HepG2 (cell line): Measurements from ENCODE around the gene ABCB11. TPM values are rescaled to one million over a fixed set of nuclear protein-coding genes. Genes with fewer than 3 reads are reported as not detected.

ENCODE experiments used
- ATAC-seq: fragments of 200-7000 bp; cut with Tn5 transposase; 3 replicates; pipeline ENCODE4 v1.9.1; 2020; ENCODE audit warnings: mild to moderate bottlenecking, moderate library complexity
- BruUV-seq: library from RNA; stranded (reverse); fragments of 400-500 nt; replicated peaks from 2 replicates; lab custom pipeline; 2021; lab: Mats Ljungman, UMichigan
- CTCF ChIA-PET: fragments of 300-600 bp; formaldehyde crosslinking; extraction: SDS; loops from one replicate; lab custom pipeline; 2021; ENCODE audit warnings: low total read pairs, inconsistent platforms, low intra/inter-chr PET ratio; lab: Yijun Ruan, JAX
- POLR2A ChIA-PET: fragments of 350-600 bp; sonication (Branson Sonifier 250); formaldehyde crosslinking; loops from one replicate; lab custom pipeline; 2020; ENCODE audit warnings: antibody characterized with exemption, inconsistent platforms; lab: Yijun Ruan, JAX
- DNase-seq: peaks from one replicate; pipeline ENCODE4 v3.0.0-alpha.2; 2015; ENCODE audit warnings: low spot score
- FAIRE-seq: peaks from 3 replicates; lab custom pipeline; 2011; peaks lifted over from hg19 to GRCh38; lab: Jason Lieb, UNC
- H2AFZ ChIP-seq: one replicate; pipeline ENCODE4 v1.6.1; 2011; ENCODE audit warnings: low read length, inconsistent platforms
- H3K27ac ChIP-seq: fragments of 300-600 bp; 3 replicates; pipeline ENCODE4 v1.8.0; 2011; ENCODE audit warnings: mixed run types, mild to moderate bottlenecking, mixed read lengths, low read length, inconsistent platforms; ENCODE audit not compliant: insufficient read depth; ENCODE audit errors: extremely low read length
- H3K27me3 ChIP-seq, 2 experiments: fragments of 200-600 bp in 1 of 2; 2 replicates in 1 of 2; 3 replicates in 1 of 2; pipeline versions ENCODE4 v1.6.0 to v1.8.0; 2011; ENCODE audit warnings: low read length in 2 of 2, mild to moderate bottlenecking in 2 of 2, moderate library complexity in 2 of 2, inconsistent platforms in 1 of 2; ENCODE audit not compliant: insufficient read depth in 2 of 2, control insufficient read depth in 1 of 2
- H3K36me3 ChIP-seq, 2 experiments: fragments of 200-600 bp in 1 of 2; replicated peaks in 1 of 2; 2 replicates in 1 of 2; 3 replicates in 1 of 2; pipeline versions ENCODE4 v1.5.1 to v1.8.0; 2011; ENCODE audit warnings: low read length in 2 of 2, inconsistent platforms in 1 of 2; ENCODE audit not compliant: insufficient read depth in 2 of 2, control insufficient read depth in 1 of 2
- H3K4me1 ChIP-seq: 2 replicates; pipeline ENCODE4 v1.5.1; 2012; ENCODE audit warnings: low read length, inconsistent platforms; ENCODE audit not compliant: insufficient read depth
- H3K4me2 ChIP-seq: 2 replicates; pipeline ENCODE4 v1.6.0; 2011; ENCODE audit warnings: low read depth, low read length, inconsistent platforms
- H3K4me3 ChIP-seq, 3 experiments: fragments of 200-600 bp in 1 of 3; sonication (generic), shearing (Covaris generic) in 1 of 3; replicated peaks in 1 of 3; 2 replicates each; pipeline ENCODE4 v1.5.1; 2011 to 2016; ENCODE audit warnings: low read length in 3 of 3, inconsistent platforms in 2 of 3, low read depth in 2 of 3, mild to moderate bottlenecking in 2 of 3, control low read depth in 1 of 3, mixed read lengths in 1 of 3; ENCODE audit not compliant: insufficient read depth in 1 of 3
- H3K79me2 ChIP-seq: one replicate; pipeline ENCODE4 v1.6.1; 2011; ENCODE audit warnings: low read length, inconsistent platforms; ENCODE audit not compliant: insufficient read depth
- H3K9ac ChIP-seq: 2 replicates; pipeline ENCODE4 v1.6.0; 2011; ENCODE audit warnings: mild to moderate bottlenecking, low read depth, low read length, inconsistent platforms; ENCODE audit not compliant: insufficient read depth
- H3K9me3 ChIP-seq: 2 replicates; pipeline ENCODE4 v1.5.1; 2012; ENCODE audit warnings: mild to moderate bottlenecking, low read length
- H4K20me1 ChIP-seq: 2 replicates; pipeline ENCODE4 v1.6.0; 2011; ENCODE audit warnings: inconsistent platforms, mild to moderate bottlenecking, low read length, moderate library complexity; ENCODE audit not compliant: insufficient read depth
- CHD4 ChIP-seq: fragments of 200-600 bp; sonication (generic); IDR thresholded peaks from 2 replicates; pipeline ENCODE4 v1.7.0; 2017; ENCODE audit warnings: mild to moderate bottlenecking, low read length, borderline replicate concordance
- KDM6A ChIP-seq: IDR thresholded peaks from 2 replicates; pipeline ENCODE4 v1.6.1; 2016; ENCODE audit warnings: low read depth
- NR2F1 ChIP-seq, 2 experiments: fragments of 450-650 bp in 1 of 2; formaldehyde crosslinking in 1 of 2; IDR thresholded peaks; 2 replicates each; pipeline versions ENCODE4 v1.5.0 to v1.6.1; 2016 to 2020; ENCODE audit warnings: mild to moderate bottlenecking in 1 of 2, missing compliant biosample characterization in 1 of 2, missing genetic modification reagents in 1 of 2, moderate library complexity in 1 of 2
- RORA ChIP-seq: sonication (generic); formaldehyde crosslinking; IDR thresholded peaks from 2 replicates; pipeline ENCODE4 v1.5.0; 2020; ENCODE audit warnings: mild to moderate bottlenecking, missing genetic modification reagents, moderate library complexity
- ZNF253 ChIP-seq: sonication (generic); formaldehyde crosslinking; IDR thresholded peaks from 2 replicates; pipeline ENCODE4 v1.8.0; 2022; ENCODE audit warnings: mild to moderate bottlenecking, missing genetic modification reagents, borderline replicate concordance
- ZNF468 ChIP-seq: sonication (generic); formaldehyde crosslinking; IDR thresholded peaks from 2 replicates; pipeline ENCODE4 v1.8.0; 2022; ENCODE audit warnings: mild to moderate bottlenecking, moderate library complexity, missing genetic modification reagents
- ZNF616 ChIP-seq: sonication (generic); formaldehyde crosslinking; IDR thresholded peaks from 2 replicates; pipeline ENCODE4 v1.5.0; 2020; ENCODE audit warnings: low read depth, mild to moderate bottlenecking, missing genetic modification reagents
- ZNF75D ChIP-seq: sonication (generic); formaldehyde crosslinking; IDR thresholded peaks from 2 replicates; pipeline ENCODE4 v1.8.1; 2023; ENCODE audit warnings: missing genetic modification reagents, mild to moderate bottlenecking, borderline replicate concordance
- WGBS: methylation state at CpG from one replicate; pipeline ENCODE4 v1.1.6; 2017; ENCODE audit warnings: low lambda C conversion rate; 5-methylcytosine and 5-hydroxymethylcytosine counted together
- in situ Hi-C: cut with HindIII; loops from 2 replicates; pipeline ENCODE4 v1.10.0; 2017; ENCODE audit warnings: low pct_unique_long_range_greater_than_20kb; ENCODE audit not compliant: extremely low pct_ligation_motif_present
- intact Hi-C: fragments of 100-400 bp; cut with micrococcal nuclease; formaldehyde crosslinking; loops from one replicate; pipeline ENCODE4 v1.10.0; 2022; ENCODE audit not compliant: unreplicated experiment
- polyA plus RNA-seq, 8 experiments: library from polyadenylated mRNA; depleted of rRNA in 3 of 8; stranded (reverse) in 7 of 8; unstranded in 1 of 8; fragments of >200 nt; fragmentation: Illumina TruSeq in 4 of 8; extraction: Trizol in 4 of 8; gene quantifications; 2 replicates each; pipeline versions ENCODE4 v1.2.1 to v1.2.3, GENCODE V29; 2011 to 2016; ENCODE audit warnings: low read depth in 4 of 8, missing spikeins in 1 of 8, mixed read lengths in 1 of 8; ENCODE audit not compliant: insufficient read depth in 1 of 8
- total RNA-seq, 5 experiments: library from RNA; depleted of rRNA; stranded (reverse); fragments of >200 nt; fragmentation: Illumina TruSeq; extraction: Trizol; gene quantifications; 2 replicates each; pipeline ENCODE4 v1.2.3, GENCODE V29; 2016; ENCODE audit warnings: low read depth in 1 of 5
- TF ChIP-seq, protein P1 (sequence below): sonication (generic); formaldehyde crosslinking; IDR thresholded peaks from 2 replicates; pipeline ENCODE4 v1.5.0; 2020; ENCODE audit warnings: mild to moderate bottlenecking, missing genetic modification reagents, moderate library complexity
- TF ChIP-seq, protein P2 (sequence below): sonication (generic); formaldehyde crosslinking; IDR thresholded peaks from 2 replicates; pipeline ENCODE4 v1.4.0; 2020; ENCODE audit warnings: missing genetic modification reagents

Gene ABCB11
- total and polyA plus RNA-seq, 2 of the 13 experiments (the other 11 are each of a cell fraction or from before 2014, with no cell fraction given), result not detected

DNA sequence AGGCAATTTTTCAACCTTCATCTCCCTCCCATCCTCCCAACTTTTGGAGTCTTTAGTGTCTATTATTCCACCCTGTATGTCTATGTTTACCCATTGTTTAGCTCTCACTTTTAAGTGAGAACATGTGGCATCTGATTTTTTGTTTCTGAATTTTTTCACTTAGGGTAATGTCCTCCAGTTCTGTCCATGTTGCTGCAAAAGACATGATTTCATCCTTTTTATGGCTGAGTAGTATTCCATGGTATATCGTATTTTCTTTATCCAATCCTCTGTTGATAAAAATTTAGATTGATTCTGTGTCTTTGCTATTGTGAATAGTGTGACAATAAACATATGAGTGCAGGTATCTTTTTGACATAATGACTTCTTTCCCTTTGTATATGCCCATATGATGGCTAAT, 81.8 kb downstream of the ABCB11 start:
- Histone ChIP-seq H2AFZ (no peak overlapping the region), H3K36me3 (no peaks in the 10 kb centered on the region), H4K20me1 (no peaks in the 10 kb centered on the region), H3K4me1 (no peaks in the 10 kb centered on the region), H3K9me3 (no peaks in the 10 kb centered on the region), H3K4me3 (no peak overlapping the region), H3K27me3 (0 out of 5 replicates have a peak, but pooled peaks cover 0 to 2% of the 10 kb centered on the region in 2 experiments), H3K9ac (no peak overlapping the region), H3K27ac (no peak overlapping the region), H3K4me2 (no peak overlapping the region), H3K79me2 (no peaks in the 10 kb centered on the region)
- ATAC-seq, result no peak
- POLR2A ChIA-PET, result no interaction called here
- CTCF ChIA-PET, result no interaction called here
- no peak for FAIRE-seq
- 93% methylated on average over 1 of the region's 1 CpG for WGBS
- no peak for DNase-seq
- in situ Hi-C loops, result no loop called here
- TF ChIP-seq ZNF253 (CRISPR knock-in tag), result no peak
- TF ChIP-seq ZNF468, result no peak
- TF ChIP-seq KDM6A (CRISPR knock-in tag), result no peak
- TF ChIP-seq ZNF616 (CRISPR knock-in tag), result no peak
- TF ChIP-seq ZNF75D (CRISPR knock-in tag), result no peak
- no peak for TF ChIP-seq RORA (CRISPR knock-in tag)
- TF ChIP-seq CHD4, result no peak
- TF ChIP-seq NR2F1 (CRISPR knock-in tag; IDR thresholded peaks at IDR 0.05), result no peak
- no TSS peak for BruUV-seq
- intact Hi-C loops, result no loop called here

DNA sequence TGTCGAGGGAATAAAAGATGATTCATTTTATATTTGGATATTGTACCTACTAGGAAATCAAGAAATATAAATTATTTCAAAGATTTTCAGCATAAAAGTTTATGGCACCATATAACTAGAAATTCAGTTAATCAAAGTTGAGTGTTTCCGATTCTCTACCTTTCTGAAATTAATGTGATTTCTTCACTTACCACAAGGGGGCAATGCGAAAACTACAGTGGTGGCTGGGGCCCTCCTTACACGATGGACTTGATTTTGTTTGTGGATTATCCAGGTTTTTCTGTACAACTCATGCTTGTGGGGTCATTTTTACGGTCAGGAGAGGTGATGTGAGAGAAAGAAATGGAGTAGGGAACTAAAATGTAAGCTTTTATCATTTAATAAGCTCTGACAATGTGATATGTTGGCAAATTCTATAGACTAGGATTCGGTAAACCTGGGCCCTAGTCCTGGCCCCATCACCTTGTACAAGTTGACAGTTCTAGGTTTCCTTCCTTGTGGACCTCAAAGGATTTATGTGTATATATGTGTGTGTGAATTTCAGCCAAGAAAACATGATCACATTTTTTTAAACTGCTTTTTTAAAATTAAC, 82.4 kb downstream of the ABCB11 start:
- no peaks in the 10 kb centered on the region for H4K20me1 ChIP-seq
- WGBS, result 34% methylated on average over 6 of the region's 6 CpGs
- POLR2A ChIA-PET, result no interaction called here
- FAIRE-seq (peak; percentile 64), DNase-seq (peak; percentile 13), ATAC-seq (peak; percentile 89)
- 0 out of 5 replicates have a peak, but pooled peaks cover 0 to 3% of the 10 kb centered on the region in 2 experiments for H3K27me3 ChIP-seq
- no peak overlapping the region for H3K27ac ChIP-seq
- no peak overlapping the region for H2AFZ ChIP-seq
- no peak overlapping the region for H3K4me3 ChIP-seq
- no peak overlapping the region for H3K9ac ChIP-seq
- in situ Hi-C loops (no loop called here), intact Hi-C loops (no loop called here)
- CTCF ChIA-PET, result interaction anchor here (0.6 kb wide), 1 partner anchor 99 kb away, joined by 3 read pairs; no protein-coding TSS in a partner anchor
- TF ChIP-seq, protein P1, sequence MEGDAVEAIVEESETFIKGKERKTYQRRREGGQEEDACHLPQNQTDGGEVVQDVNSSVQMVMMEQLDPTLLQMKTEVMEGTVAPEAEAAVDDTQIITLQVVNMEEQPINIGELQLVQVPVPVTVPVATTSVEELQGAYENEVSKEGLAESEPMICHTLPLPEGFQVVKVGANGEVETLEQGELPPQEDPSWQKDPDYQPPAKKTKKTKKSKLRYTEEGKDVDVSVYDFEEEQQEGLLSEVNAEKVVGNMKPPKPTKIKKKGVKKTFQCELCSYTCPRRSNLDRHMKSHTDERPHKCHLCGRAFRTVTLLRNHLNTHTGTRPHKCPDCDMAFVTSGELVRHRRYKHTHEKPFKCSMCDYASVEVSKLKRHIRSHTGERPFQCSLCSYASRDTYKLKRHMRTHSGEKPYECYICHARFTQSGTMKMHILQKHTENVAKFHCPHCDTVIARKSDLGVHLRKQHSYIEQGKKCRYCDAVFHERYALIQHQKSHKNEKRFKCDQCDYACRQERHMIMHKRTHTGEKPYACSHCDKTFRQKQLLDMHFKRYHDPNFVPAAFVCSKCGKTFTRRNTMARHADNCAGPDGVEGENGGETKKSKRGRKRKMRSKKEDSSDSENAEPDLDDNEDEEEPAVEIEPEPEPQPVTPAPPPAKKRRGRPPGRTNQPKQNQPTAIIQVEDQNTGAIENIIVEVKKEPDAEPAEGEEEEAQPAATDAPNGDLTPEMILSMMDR, result peak; percentile 62
- TF ChIP-seq, protein P2, sequence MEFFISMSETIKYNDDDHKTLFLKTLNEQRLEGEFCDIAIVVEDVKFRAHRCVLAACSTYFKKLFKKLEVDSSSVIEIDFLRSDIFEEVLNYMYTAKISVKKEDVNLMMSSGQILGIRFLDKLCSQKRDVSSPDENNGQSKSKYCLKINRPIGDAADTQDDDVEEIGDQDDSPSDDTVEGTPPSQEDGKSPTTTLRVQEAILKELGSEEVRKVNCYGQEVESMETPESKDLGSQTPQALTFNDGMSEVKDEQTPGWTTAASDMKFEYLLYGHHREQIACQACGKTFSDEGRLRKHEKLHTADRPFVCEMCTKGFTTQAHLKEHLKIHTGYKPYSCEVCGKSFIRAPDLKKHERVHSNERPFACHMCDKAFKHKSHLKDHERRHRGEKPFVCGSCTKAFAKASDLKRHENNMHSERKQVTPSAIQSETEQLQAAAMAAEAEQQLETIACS (CRISPR knock-in tag), result no peak
- H3K4me1 ChIP-seq, result no peaks in the 10 kb centered on the region
- H3K9me3 ChIP-seq, result no peaks in the 10 kb centered on the region
- no peaks in the 10 kb centered on the region for H3K36me3 ChIP-seq
- H3K79me2 ChIP-seq, result no peaks in the 10 kb centered on the region
- no peak overlapping the region for H3K4me2 ChIP-seq
- no TSS peak for BruUV-seq
